ENCODE results near the gene GUCD1. TPM values are rescaled to one million over a fixed set of nuclear protein-coding genes. Genes with fewer than 3 reads are reported as not detected.

Gene GUCD1
- total RNA-seq, 1 donor, result 146 TPM

GRCh38 chr22:24542641-24543040 lies 12.3 kb downstream of the GUCD1 start:
- Histone ChIP-seq H3K9me3 (ENCODE audit: low read depth, low read length) (no peaks in the 10 kb centered on the region), H4K20me1 (ENCODE audit: insufficient read depth, low read length) (peaks cover 18% of the 10 kb centered on the region), H3K4me2 (ENCODE audit: insufficient read depth, low read length) (no peak overlapping the region), H3K27ac (ENCODE audit: low read depth, low read length) (no peak overlapping the region), H3K4me3 (ENCODE audit: insufficient read depth, low read length) (no peak overlapping the region), H3K4me1 (ENCODE audit: insufficient read depth, low read length) (peaks cover 7% of the 10 kb centered on the region), H2AFZ (ENCODE audit: low read length) (no peak overlapping the region), H3K36me3 (ENCODE audit: insufficient read depth, low read length) (peaks cover 54% of the 10 kb centered on the region), H3K79me2 (ENCODE audit: insufficient read depth, low read length) (peaks cover 10% of the 10 kb centered on the region), H3K27me3 (ENCODE audit: insufficient read depth, low read length) (no peaks in the 10 kb centered on the region)
- no peak for TF ChIP-seq CTCF (IDR thresholded peaks at IDR 0.05; ENCODE audit: extremely low read depth, low read depth, low read length)
- no peak for DNase-seq (ENCODE audit: insufficient read length, low spot score, missing footprints)

- H4K20me1 ChIP-seq (ENCODE audit: insufficient read depth, low read length), result peaks cover 14% of the 10 kb centered on the region
- no peak overlapping the region for H3K4me3 ChIP-seq (ENCODE audit: insufficient read depth, low read length)
- H3K9me3 ChIP-seq (ENCODE audit: low read depth, low read length), result no peaks in the 10 kb centered on the region
- H3K27ac ChIP-seq (ENCODE audit: low read depth, low read length), result no peak overlapping the region
- H3K4me1 ChIP-seq (ENCODE audit: insufficient read depth, low read length), result peaks cover 7% of the 10 kb centered on the region
- peaks cover 46% of the 10 kb centered on the region for H3K36me3 ChIP-seq (ENCODE audit: insufficient read depth, low read length)
- no peak overlapping the region for H2AFZ ChIP-seq (ENCODE audit: low read length)
- peak; percentile 49 for DNase-seq (ENCODE audit: insufficient read length, low spot score, missing footprints)
- TF ChIP-seq CTCF (IDR thresholded peaks at IDR 0.05; ENCODE audit: extremely low read depth, low read depth, low read length), result no peak
- H3K4me2 ChIP-seq (ENCODE audit: insufficient read depth, low read length), result no peak overlapping the region
- no peaks in the 10 kb centered on the region for H3K27me3 ChIP-seq (ENCODE audit: insufficient read depth, low read length)
- peaks cover 2% of the 10 kb centered on the region for H3K79me2 ChIP-seq (ENCODE audit: insufficient read depth, low read length)
Measured at GRCh38 chr22:24541681-24542515, 13.0 kb downstream of the GUCD1 start.

GRCh38 chr22:24540470-24540869 lies 14.5 kb downstream of the GUCD1 start:
- Histone ChIP-seq H3K4me3 (ENCODE audit: insufficient read depth, low read length) (no peak overlapping the region), H3K9me3 (ENCODE audit: low read depth, low read length) (no peaks in the 10 kb centered on the region), H3K27ac (ENCODE audit: low read depth, low read length) (no peak overlapping the region), H3K4me1 (ENCODE audit: insufficient read depth, low read length) (peaks cover 7% of the 10 kb centered on the region), H2AFZ (ENCODE audit: low read length) (no peak overlapping the region), H3K27me3 (ENCODE audit: insufficient read depth, low read length) (no peaks in the 10 kb centered on the region), H3K36me3 (ENCODE audit: insufficient read depth, low read length) (peaks cover 39% of the 10 kb centered on the region), H4K20me1 (ENCODE audit: insufficient read depth, low read length) (peaks cover 9% of the 10 kb centered on the region), H3K4me2 (ENCODE audit: insufficient read depth, low read length) (no peak overlapping the region), H3K79me2 (ENCODE audit: insufficient read depth, low read length) (peaks cover 2% of the 10 kb centered on the region)
- no peak for TF ChIP-seq CTCF (IDR thresholded peaks at IDR 0.05; ENCODE audit: extremely low read depth, low read depth, low read length)
- DNase-seq (ENCODE audit: insufficient read length, low spot score, missing footprints), result peak; percentile 37

- Histone ChIP-seq H3K79me2 (ENCODE audit: insufficient read depth, low read length) (no peaks in the 10 kb centered on the region), H2AFZ (ENCODE audit: low read length) (no peak overlapping the region), H3K4me3 (ENCODE audit: insufficient read depth, low read length) (no peak overlapping the region), H4K20me1 (ENCODE audit: insufficient read depth, low read length) (no peaks in the 10 kb centered on the region), H3K27ac (ENCODE audit: low read depth, low read length) (no peak overlapping the region), H3K4me1 (ENCODE audit: insufficient read depth, low read length) (no peaks in the 10 kb centered on the region), H3K36me3 (ENCODE audit: insufficient read depth, low read length) (peaks cover 4% of the 10 kb centered on the region), H3K4me2 (ENCODE audit: insufficient read depth, low read length) (no peak overlapping the region), H3K27me3 (ENCODE audit: insufficient read depth, low read length) (no peaks in the 10 kb centered on the region), H3K9me3 (ENCODE audit: low read depth, low read length) (no peaks in the 10 kb centered on the region)
- no peak for TF ChIP-seq CTCF (IDR thresholded peaks at IDR 0.05; ENCODE audit: extremely low read depth, low read depth, low read length)
- DNase-seq (ENCODE audit: insufficient read length, low spot score, missing footprints), result no peak
Measured at GRCh38 chr22:24536089-24536488, 18.8 kb downstream of the GUCD1 start.

Data from osteoblast (primary cell).